ENCODE results near the gene HIBCH.
"Not testable (repeated sequence)": the region's sequence is repeated elsewhere in the genome, so short reads cannot be mapped to it uniquely, and the experiment has no call there.

The HIBCH gene

GRCh38 chr2:190235101-190235500, 84.5 kb downstream of the HIBCH start:
- DNase-seq (ENCODE audit: low spot score), result no peak

GRCh38 chr2:190223989-190224388, 95.6 kb downstream of the HIBCH start:
- not testable (repeated sequence) for DNase-seq (ENCODE audit: low spot score)

- DNase-seq (ENCODE audit: low spot score), result not testable (repeated sequence)
Observed at GRCh38 chr2:190222745-190223144, 96.9 kb downstream of the HIBCH start.

GRCh38 chr2:190221429-190221828, 98.2 kb downstream of the HIBCH start:
- DNase-seq (ENCODE audit: low spot score), result no peak

GRCh38 chr2:190219186-190219585, 100.4 kb downstream of the HIBCH start:
- DNase-seq (ENCODE audit: low spot score), result no peak

- no peak for DNase-seq (ENCODE audit: low spot score)
Observed at GRCh38 chr2:190217616-190218015, 102.0 kb downstream of the HIBCH start.

- DNase-seq (ENCODE audit: low spot score), result peak; percentile 58
Observed at GRCh38 chr2:190216829-190217228, 102.8 kb downstream of the HIBCH start.

- DNase-seq (ENCODE audit: low spot score), result peak; percentile 57
Observed at GRCh38 chr2:190215620-190216019, 104.0 kb downstream of the HIBCH start.

- no peak for DNase-seq (ENCODE audit: low spot score)
Observed at GRCh38 chr2:190214426-190215194, 105.0 kb downstream of the HIBCH start.

- no peak for DNase-seq (ENCODE audit: low spot score)
Observed at GRCh38 chr2:190213441-190214335, 105.9 kb downstream of the HIBCH start.

- DNase-seq (ENCODE audit: low spot score), result no peak
Observed at GRCh38 chr2:190210471-190210870, 109.2 kb downstream of the HIBCH start.

- DNase-seq (ENCODE audit: low spot score), result no peak
Observed at GRCh38 chr2:190209559-190209958, 110.1 kb downstream of the HIBCH start.

- DNase-seq (ENCODE audit: low spot score), result no peak
Observed at GRCh38 chr2:190207930-190208329, 111.7 kb downstream of the HIBCH start.

- DNase-seq (ENCODE audit: low spot score), result no peak
Observed at GRCh38 chr2:190205657-190206056, 114.0 kb downstream of the HIBCH start.

GRCh38 chr2:190202604-190203003, 117.0 kb downstream of the HIBCH start:
- DNase-seq (ENCODE audit: low spot score), result no peak

- DNase-seq (ENCODE audit: low spot score), result no peak
Observed at GRCh38 chr2:190202018-190202417, 117.6 kb downstream of the HIBCH start.

- no peak for DNase-seq (ENCODE audit: low spot score)
Observed at GRCh38 chr2:190200603-190201002, 119.0 kb downstream of the HIBCH start.

GRCh38 chr2:190199530-190199929, 120.1 kb downstream of the HIBCH start:
- DNase-seq (ENCODE audit: low spot score), result no peak

- DNase-seq (ENCODE audit: low spot score), result no peak
Observed at GRCh38 chr2:190199109-190199508, 120.5 kb downstream of the HIBCH start.

- no peak for DNase-seq (ENCODE audit: low spot score)
Observed at GRCh38 chr2:190197143-190197720, 122.4 kb downstream of the HIBCH start.

- DNase-seq (ENCODE audit: low spot score), result no peak
Observed at GRCh38 chr2:190190507-190191162, 129.0 kb downstream of the HIBCH start.

- DNase-seq (ENCODE audit: low spot score), result no peak
Observed at GRCh38 chr2:190188289-190188688, 131.3 kb downstream of the HIBCH start.
